Immature natural killer cell (primary cell): ENCODE data around the gene AHNAK. TPM values are rescaled to one million over a fixed set of nuclear protein-coding genes. Genes with fewer than 3 reads are reported as not detected.
A peak's percentile ranks its signal among the peaks of the same experiment; 100 is the strongest.
"Not testable (repeated sequence)": the region's sequence is repeated elsewhere in the genome, so short reads cannot be mapped to it uniquely, and the experiment has no call there.

Source experiments
- DNase-seq, 3 donors: peaks; one replicate each; pipeline ENCODE4 v3.0.0; 2022; ENCODE audit warnings: mixed read lengths in 1 of 3
- H3K27ac Mint-ChIP-seq, 6 donors: one replicate each; pipeline ENCODE4 v1.8.0; 2020; ENCODE audit warnings: mixed read lengths in 6 of 6, mild to moderate bottlenecking in 5 of 6, inconsistent platforms in 4 of 6, moderate library complexity in 3 of 6
- H3K27me3 Mint-ChIP-seq, 3 donors: one replicate each; pipeline ENCODE4 v1.8.0; 2020 to 2021; ENCODE audit warnings: low read depth in 3 of 3, mild to moderate bottlenecking in 3 of 3, mixed read lengths in 3 of 3, moderate library complexity in 3 of 3, inconsistent platforms in 1 of 3
- H3K36me3 Mint-ChIP-seq, 3 donors: one replicate each; pipeline ENCODE4 v1.8.0; 2020; ENCODE audit warnings: mixed read lengths in 3 of 3, inconsistent platforms in 2 of 3, mild to moderate bottlenecking in 2 of 3
- H3K4me1 Mint-ChIP-seq, 2 donors: one replicate each; pipeline ENCODE4 v1.8.0; 2020; ENCODE audit warnings: inconsistent platforms in 2 of 2, mild to moderate bottlenecking in 2 of 2, mixed read lengths in 2 of 2, moderate library complexity in 1 of 2
- H3K4me3 Mint-ChIP-seq, 5 donors: one replicate each; pipeline ENCODE4 v1.8.0; 2020; ENCODE audit warnings: mild to moderate bottlenecking in 5 of 5, mixed read lengths in 5 of 5, inconsistent platforms in 3 of 5, moderate library complexity in 3 of 5
- H3K9me3 Mint-ChIP-seq, 6 donors: one replicate each; pipeline ENCODE4 v1.8.0; 2020; ENCODE audit warnings: mild to moderate bottlenecking in 6 of 6, mixed read lengths in 6 of 6, inconsistent platforms in 4 of 6, moderate library complexity in 3 of 6
- polyA plus RNA-seq, 3 donors: library from polyadenylated mRNA; unstranded; fragments of 300-500 nt; fragmentation: Illumina TruSeq; gene quantifications; one replicate each; pipeline ENCODE4 v1.2.3, GENCODE V29; 2021

Gene AHNAK
- polyA plus RNA-seq, 3 donors from 2014 or later = 45.0 to 217 (median 57.2) TPM

GRCh38 chr11:62461740-62462507, 84.7 kb downstream of the AHNAK start:
- Mint-ChIP-seq H3K4me1 (peaks cover 12 to 16% of the 10 kb centered on the region in 2 donors), H3K9me3 (no peaks in the 10 kb centered on the region), H3K27me3 (peaks cover 0 to 6% (median 0%) of the 10 kb centered on the region in 3 donors), H3K4me3 (no peak overlapping the region), H3K27ac (peak overlapping the region in 3 of 6 donors; percentile 54 to 85 (median 59)), H3K36me3 (no peaks in the 10 kb centered on the region)
- no peak for DNase-seq

GRCh38 chr11:62459080-62459479, 87.5 kb downstream of the AHNAK start:
- no peaks in the 10 kb centered on the region for H3K36me3 Mint-ChIP-seq
- H3K9me3 Mint-ChIP-seq = no peaks in the 10 kb centered on the region

GRCh38 chr11:62458212-62459002, 88.2 kb downstream of the AHNAK start:
- Mint-ChIP-seq H3K4me3 (no peak overlapping the region), H3K9me3 (no peaks in the 10 kb centered on the region), H3K27ac (no peak overlapping the region), H3K27me3 (peaks cover 0 to 5% (median 0%) of the 10 kb centered on the region in 3 donors), H3K4me1 (peaks cover 10 to 13% of the 10 kb centered on the region in 2 donors), H3K36me3 (no peaks in the 10 kb centered on the region)
- DNase-seq = no peak

More at GRCh38 chr11:62459080-62459479, 87.5 kb downstream of the AHNAK start:
- H3K27me3 Mint-ChIP-seq = peaks cover 0 to 6% (median 0%) of the 10 kb centered on the region in 3 donors
- no peak for DNase-seq
- H3K27ac Mint-ChIP-seq = no peak overlapping the region
- H3K4me1 Mint-ChIP-seq = peaks cover 12 to 16% of the 10 kb centered on the region in 2 donors
- H3K4me3 Mint-ChIP-seq = no peak overlapping the region

GRCh38 chr11:62457478-62457877, 89.1 kb downstream of the AHNAK start:
- Mint-ChIP-seq H3K9me3 (no peaks in the 10 kb centered on the region), H3K36me3 (peaks cover 0 to under 1% (median 0%) of the 10 kb centered on the region in 3 donors), H3K27me3 (peaks cover 0 to 2% (median 0%) of the 10 kb centered on the region in 3 donors), H3K4me1 (peaks cover 4% of the 10 kb centered on the region in 2 donors), H3K27ac (no peak overlapping the region), H3K4me3 (no peak overlapping the region)
- DNase-seq = no peak

- Mint-ChIP-seq H3K27me3 (peaks cover 0 to 2% (median 0%) of the 10 kb centered on the region in 3 donors), H3K4me3 (no peak overlapping the region), H3K36me3 (peaks cover 0 to 5% (median 0%) of the 10 kb centered on the region in 3 donors), H3K9me3 (no peaks in the 10 kb centered on the region), H3K4me1 (no peaks in the 10 kb centered on the region), H3K27ac (no peak overlapping the region)
- DNase-seq = no peak
Measured at GRCh38 chr11:62456630-62457029, 90.0 kb downstream of the AHNAK start.

- H3K9me3 Mint-ChIP-seq = no peaks in the 10 kb centered on the region
- no peak for DNase-seq
- H3K27me3 Mint-ChIP-seq = peaks cover 0 to 6% (median 3%) of the 10 kb centered on the region in 3 donors
- H3K36me3 Mint-ChIP-seq = peaks cover 0 to 5% (median 5%) of the 10 kb centered on the region in 3 donors
- no peaks in the 10 kb centered on the region for H3K4me1 Mint-ChIP-seq
- H3K4me3 Mint-ChIP-seq = no peak overlapping the region
- H3K27ac Mint-ChIP-seq = no peak overlapping the region
Measured at GRCh38 chr11:62452839-62453468, 93.7 kb downstream of the AHNAK start.

GRCh38 chr11:62452261-62452660, 94.3 kb downstream of the AHNAK start:
- Mint-ChIP-seq H3K27ac (no peak overlapping the region), H3K4me3 (no peak overlapping the region), H3K36me3 (peaks cover 0 to 10% (median 10%) of the 10 kb centered on the region in 3 donors), H3K27me3 (peaks cover 0 to 8% (median 5%) of the 10 kb centered on the region in 3 donors), H3K9me3 (no peaks in the 10 kb centered on the region), H3K4me1 (no peaks in the 10 kb centered on the region)
- no peak for DNase-seq

GRCh38 chr11:62451241-62451621, 95.4 kb downstream of the AHNAK start:
- Mint-ChIP-seq H3K9me3 (no peaks in the 10 kb centered on the region), H3K4me3 (no peak overlapping the region), H3K36me3 (peaks cover 4 to 18% (median 10%) of the 10 kb centered on the region in 3 donors), H3K4me1 (no peaks in the 10 kb centered on the region), H3K27me3 (peaks cover 4 to 10% (median 9%) of the 10 kb centered on the region in 3 donors), H3K27ac (no peak overlapping the region)
- DNase-seq = no peak

GRCh38 chr11:62450543-62451240, 95.9 kb downstream of the AHNAK start:
- H3K4me3 Mint-ChIP-seq = no peak overlapping the region
- no peak for DNase-seq
- peaks cover 4 to 18% (median 10%) of the 10 kb centered on the region in 3 donors for H3K36me3 Mint-ChIP-seq
- peaks cover 4 to 12% (median 10%) of the 10 kb centered on the region in 3 donors for H3K27me3 Mint-ChIP-seq
- H3K4me1 Mint-ChIP-seq = no peaks in the 10 kb centered on the region
- no peaks in the 10 kb centered on the region for H3K9me3 Mint-ChIP-seq
- peak overlapping the region in 1 of 6 donors; percentile 7 for H3K27ac Mint-ChIP-seq

GRCh38 chr11:62449912-62450311, 96.7 kb downstream of the AHNAK start:
- H3K9me3 Mint-ChIP-seq, H3K27ac Mint-ChIP-seq, H3K4me1 Mint-ChIP-seq, H3K4me3 Mint-ChIP-seq, DNase-seq: not testable (repeated sequence)
- peaks cover 4 to 14% (median 10%) of the 10 kb centered on the region in 3 donors for H3K27me3 Mint-ChIP-seq
- H3K36me3 Mint-ChIP-seq = peaks cover 4 to 18% (median 10%) of the 10 kb centered on the region in 3 donors

GRCh38 chr11:62449451-62449851, 97.2 kb downstream of the AHNAK start:
- H3K4me1 Mint-ChIP-seq = peaks cover 3 to 5% of the 10 kb centered on the region in 2 donors
- no peak for DNase-seq
- peaks cover 4 to 18% (median 10%) of the 10 kb centered on the region in 3 donors for H3K36me3 Mint-ChIP-seq
- H3K27me3 Mint-ChIP-seq = peaks cover 6 to 16% (median 13%) of the 10 kb centered on the region in 3 donors
- H3K27ac Mint-ChIP-seq = no peak overlapping the region
- no peaks in the 10 kb centered on the region for H3K9me3 Mint-ChIP-seq
- no peak overlapping the region for H3K4me3 Mint-ChIP-seq

- H3K36me3 Mint-ChIP-seq = peaks cover 4 to 18% (median 5%) of the 10 kb centered on the region in 3 donors
- H3K4me3 Mint-ChIP-seq = no peak overlapping the region
- no peak for DNase-seq
- H3K9me3 Mint-ChIP-seq = no peaks in the 10 kb centered on the region
- no peak overlapping the region for H3K27ac Mint-ChIP-seq
- H3K27me3 Mint-ChIP-seq = peaks cover 7 to 22% (median 14%) of the 10 kb centered on the region in 3 donors
- peaks cover 10 to 12% of the 10 kb centered on the region in 2 donors for H3K4me1 Mint-ChIP-seq
Measured at GRCh38 chr11:62446091-62446490, 100.5 kb downstream of the AHNAK start.

- no peak overlapping the region for H3K27ac Mint-ChIP-seq
- peaks cover 4 to 18% (median 5%) of the 10 kb centered on the region in 3 donors for H3K36me3 Mint-ChIP-seq
- no peak overlapping the region for H3K4me3 Mint-ChIP-seq
Measured at GRCh38 chr11:62445314-62445740, 101.3 kb downstream of the AHNAK start.

More at GRCh38 chr11:62445314-62445740, 101.3 kb downstream of the AHNAK start:
- H3K4me1 Mint-ChIP-seq = peaks cover 10 to 12% of the 10 kb centered on the region in 2 donors
- no peak for DNase-seq
- H3K27me3 Mint-ChIP-seq = peaks cover 7 to 20% (median 14%) of the 10 kb centered on the region in 3 donors
- H3K9me3 Mint-ChIP-seq = no peaks in the 10 kb centered on the region
